GM12872 (cell line): ENCODE results near the gene MSI2.

Experiments
- CTCF ChIP-seq: IDR thresholded peaks from 3 replicates; pipeline ENCODE4 v1.5.1; 2011; ENCODE audit warnings: low read depth, mild to moderate bottlenecking, low read length, moderate library complexity; ENCODE audit not compliant: insufficient read depth

MSI2 gene

GRCh38 chr17:57396511-57396921 lies 140.2 kb downstream of the MSI2 start:
- no peak for TF ChIP-seq CTCF

GRCh38 chr17:57397402-57397801 lies 141.1 kb downstream of the MSI2 start:
- no peak for TF ChIP-seq CTCF

GRCh38 chr17:57399690-57400089 lies 143.4 kb downstream of the MSI2 start:
- TF ChIP-seq CTCF, result 0 out of 3 replicates have a peak, but pooled peaks have one; percentile 22

- no peak for TF ChIP-seq CTCF
These were observed 144.3 kb downstream of the MSI2 start for GRCh38 chr17:57400648-57401047.

GRCh38 chr17:57401556-57402488 lies 145.5 kb downstream of the MSI2 start:
- peak; percentile 43 for TF ChIP-seq CTCF

- no peak for TF ChIP-seq CTCF
These were observed 146.4 kb downstream of the MSI2 start for GRCh38 chr17:57402681-57403180.

- no peak for TF ChIP-seq CTCF
These were observed 146.9 kb downstream of the MSI2 start for GRCh38 chr17:57403236-57403635.
